K562 (cell line): ENCODE results near the gene CACTIN. TPM values are rescaled to one million over a fixed set of nuclear protein-coding genes. Genes with fewer than 3 reads are reported as not detected.

Experiments
- ATAC-seq: fragments of 200-7000 bp; cut with Tn5 transposase; 3 replicates; pipeline ENCODE4 v1.9.1; 2020; ENCODE audit warnings: moderate library complexity
- BruUV-seq: library from RNA; stranded (reverse); fragments of 400-500 nt; replicated peaks from 2 replicates; lab custom pipeline; 2021; lab: Mats Ljungman, UMichigan
- CTCF ChIA-PET: fragments of 300-600 bp; formaldehyde crosslinking; extraction: SDS; loops from one replicate; lab custom pipeline; 2021; ENCODE audit warnings: low intra/inter-chr PET ratio; lab: Yijun Ruan, JAX
- POLR2A ChIA-PET: fragments of 300-600, 350-650 bp; sonication (Branson Sonifier 250); formaldehyde crosslinking; extraction: SDS; loops from one replicate; lab custom pipeline; 2021; ENCODE audit warnings: antibody characterized with exemption, inconsistent platforms; lab: Yijun Ruan, JAX
- DNase-seq, 4 experiments: peaks; one replicate each; pipeline versions ENCODE4 v3.0.0 to v3.0.0-alpha.2; 2011 to 2018; ENCODE audit warnings: low spot score in 3 of 4, mixed read lengths in 3 of 4; ENCODE audit errors: extremely low read depth in 1 of 4
- FAIRE-seq: peaks from 2 replicates; lab custom pipeline; 2011; peaks lifted over from hg19 to GRCh38; lab: Jason Lieb, UNC
- H2AFZ ChIP-seq: 2 replicates; pipeline ENCODE4 v1.6.0; 2011; ENCODE audit warnings: low read depth, low read length, control low read depth, inconsistent platforms
- H3K27ac ChIP-seq: fragments of 200-600 bp; 3 replicates; pipeline ENCODE4 v1.8.0; 2011; ENCODE audit warnings: low read depth, mild to moderate bottlenecking, control low read depth, inconsistent platforms, low read length, moderate library complexity, mixed read lengths; ENCODE audit errors: extremely low read depth
- H3K27me3 ChIP-seq, 2 experiments: fragments of 300-600 bp in 1 of 2; 2 replicates in 1 of 2; 3 replicates in 1 of 2; pipeline versions ENCODE4 v1.6.0 to v1.8.0; 2011; ENCODE audit warnings: inconsistent platforms in 2 of 2, low read length in 2 of 2, mild to moderate bottlenecking in 1 of 2, mixed read lengths in 1 of 2, moderate library complexity in 1 of 2; ENCODE audit not compliant: control insufficient read depth in 2 of 2, insufficient read depth in 2 of 2
- H3K36me3 ChIP-seq: fragments of 300-600 bp; 3 replicates; pipeline ENCODE4 v1.8.0; 2011; ENCODE audit warnings: mild to moderate bottlenecking, low read length, inconsistent platforms; ENCODE audit not compliant: control insufficient read depth, insufficient read depth
- H3K4me1 ChIP-seq, 2 experiments: fragments of 200-600 bp in 1 of 2; replicated peaks in 1 of 2; 2 replicates in 1 of 2; 3 replicates in 1 of 2; pipeline versions ENCODE4 v1.5.1 to v1.8.0; 2011; ENCODE audit warnings: inconsistent platforms in 2 of 2, low read length in 2 of 2, mild to moderate bottlenecking in 1 of 2, mixed read lengths in 1 of 2, moderate library complexity in 1 of 2; ENCODE audit not compliant: control insufficient read depth in 2 of 2, insufficient read depth in 2 of 2
- H3K4me2 ChIP-seq: 2 replicates; pipeline ENCODE4 v1.6.1; 2011; ENCODE audit warnings: low read length, control low read depth, inconsistent platforms, mixed read lengths; ENCODE audit not compliant: insufficient read depth
- H3K4me3 ChIP-seq: fragments of 200-600 bp; sonication (generic), shearing (Covaris generic); 2 replicates; pipeline ENCODE4 v1.5.1; 2016; ENCODE audit warnings: control low read depth, inconsistent platforms
- H3K79me2 ChIP-seq: fragments of 200-600 bp; 3 replicates; pipeline ENCODE4 v1.8.0; 2011; ENCODE audit warnings: low read length, inconsistent platforms; ENCODE audit not compliant: control insufficient read depth, insufficient read depth
- H3K9ac ChIP-seq, 2 experiments: 2 replicates each; pipeline versions ENCODE4 v1.6.0 to v1.6.1; 2011; ENCODE audit warnings: low read depth in 2 of 2, low read length in 2 of 2, control low read depth in 1 of 2, inconsistent platforms in 1 of 2, mild to moderate bottlenecking in 1 of 2, mixed read lengths in 1 of 2; ENCODE audit not compliant: insufficient read depth in 1 of 2
- H3K9me1 ChIP-seq: one replicate; pipeline ENCODE4 v1.6.0; 2011; ENCODE audit warnings: inconsistent platforms, mild to moderate bottlenecking, low read length, moderate library complexity; ENCODE audit not compliant: control insufficient read depth, insufficient read depth
- H3K9me3 ChIP-seq: replicated peaks from 2 replicates; pipeline ENCODE4 v1.5.1; 2011; ENCODE audit warnings: low read depth, low read length, inconsistent platforms; ENCODE audit not compliant: control insufficient read depth, insufficient read depth
- H4K20me1 ChIP-seq: replicated peaks from 2 replicates; pipeline ENCODE4 v1.6.1; 2011; ENCODE audit warnings: low read length, inconsistent platforms, mixed read lengths; ENCODE audit not compliant: control insufficient read depth, insufficient read depth
- MAFG ChIP-seq: fragments of 450-650 bp; conservative IDR thresholded peaks from 2 replicates; pipeline ENCODE4 v1.6.1; 2016; ENCODE audit warnings: missing genetic modification characterization, missing compliant biosample characterization
- POLR2G ChIP-seq: fragments of 200-400 bp; formaldehyde crosslinking; IDR thresholded peaks from 2 replicates; pipeline ENCODE4 v1.6.1; 2017; ENCODE audit warnings: low read depth, mild to moderate bottlenecking, antibody characterized with exemption, low read length, moderate library complexity
- SIN3A ChIP-seq, 2 experiments: fragments of 150-350 bp in 1 of 2; IDR thresholded peaks; 2 replicates each; pipeline ENCODE4 v1.6.1; 2011 to 2016; ENCODE audit warnings: borderline replicate concordance in 2 of 2, low read depth in 2 of 2, low read length in 2 of 2, mild to moderate bottlenecking in 2 of 2, moderate library complexity in 2 of 2; ENCODE audit not compliant: control insufficient read depth in 1 of 2
- ZBTB34 ChIP-seq: fragments of 250-450 bp; sonication (Bioruptor Pico); IDR thresholded peaks from 2 replicates; pipeline ENCODE4 v1.8.0; 2021; ENCODE audit warnings: mild to moderate bottlenecking, moderate library complexity
- ZFX ChIP-seq: sonication (generic); formaldehyde crosslinking; IDR thresholded peaks from 2 replicates; pipeline ENCODE4 v1.8.0; 2022; ENCODE audit warnings: mild to moderate bottlenecking, missing genetic modification reagents, moderate library complexity
- WGBS: fragments of 100-300 bp; shearing (Covaris generic); methylation state at CpG from one replicate; pipeline ENCODE4 v1.1.6; 2016; ENCODE audit warnings: low coverage, mixed read lengths; ENCODE audit not compliant: insufficient coverage; ENCODE audit errors: missing lambda C conversion rate; 5-methylcytosine and 5-hydroxymethylcytosine counted together
- in situ Hi-C: fragments of 300-500 bp; cut with MboI; formaldehyde crosslinking; loops from 4 replicates; pipeline ENCODE4 v1.15.0; 2018; ENCODE audit warnings: inconsistent platforms, mixed read lengths
- intact Hi-C: fragments of 100-400 bp; cut with micrococcal nuclease; formaldehyde crosslinking; loops from 2 replicates; pipeline ENCODE4 v1.14.2; 2022
- polyA plus RNA-seq, 8 experiments: library from polyadenylated mRNA; depleted of rRNA in 4 of 8; stranded (reverse) in 5 of 8; unstranded in 3 of 8; fragments of >200 nt; fragmentation: Nextera tagmentation in 2 of 8; fragmentation: Illumina TruSeq in 1 of 8; extraction: Ambion mirVana in 2 of 8; extraction: Trizol in 1 of 8; gene quantifications; 2 replicates each; pipeline versions ENCODE4 v1.2.1 to v1.2.3, GENCODE V29; 2011 to 2014; ENCODE audit warnings: inconsistent platforms in 1 of 8, missing spikeins in 1 of 8
- total RNA-seq, 7 experiments: library from RNA; depleted of rRNA in 6 of 7; stranded (reverse); fragments of >200 nt in 6 of 7; fragmentation: Illumina TruSeq in 2 of 7; extraction: Trizol in 2 of 7; gene quantifications; 2 replicates each; pipeline versions ENCODE4 v1.2.1 to v1.2.3, GENCODE V29; 2011 to 2021; ENCODE audit warnings: low replicate concordance in 1 of 7

The CACTIN gene
- total and polyA plus RNA-seq, 9 of the 15 experiments (the other 6 are each of a cell fraction or from before 2014, with no cell fraction given), result 0.15 to 49.2 (median 15.0) TPM

- H3K27me3 ChIP-seq, result no peaks in the 10 kb centered on the region
- no peak overlapping the region; the same call in 2 of the 3 replicates for H3K27ac ChIP-seq
- FAIRE-seq (no peak), ATAC-seq (no peak), DNase-seq (no peak)
- no peak for TF ChIP-seq ZBTB34
- peak; percentile 44 for TF ChIP-seq POLR2G
- no peak for TF ChIP-seq MAFG
- no peak for TF ChIP-seq SIN3A (IDR thresholded peaks at IDR 0.05; ENCODE audit: borderline replicate concordance in 2 of 2, control insufficient read depth in 1 of 2, low read depth in 2 of 2, low read length in 2 of 2)
- 0 out of 2 replicates have a peak, but pooled peaks have one; percentile 8 for TF ChIP-seq ZFX (CRISPR knock-in tag)
- peaks cover 6% of the 10 kb centered on the region; the same call in 1 of the 3 replicates for H3K36me3 ChIP-seq
- no peaks in the 10 kb centered on the region for H4K20me1 ChIP-seq
- H3K79me2 ChIP-seq, result peaks cover 46% of the 10 kb centered on the region
- no TSS peak for BruUV-seq
- in situ Hi-C loops (no loop called here), intact Hi-C loops (no loop called here)
- H2AFZ ChIP-seq, result no peak overlapping the region
- H3K9me1 ChIP-seq, result no peaks in the 10 kb centered on the region
- H3K9me3 ChIP-seq, result no peaks in the 10 kb centered on the region
- peak overlapping the region in 1 of 2 experiments; percentile 56; a peak in 1 of 4 replicates for H3K9ac ChIP-seq
- H3K4me2 ChIP-seq, result no peak overlapping the region
- peaks cover 34 to 61% of the 10 kb centered on the region in 2 experiments for H3K4me1 ChIP-seq
- POLR2A ChIA-PET, result interaction anchor here (1.2 to 2.0 kb wide), 2 partner anchors 21 to 23 kb away, joined by 3 to 8 read pairs; no protein-coding TSS in a partner anchor
- WGBS, result 89% methylated on average over 30 of the region's 34 CpGs
- no peak overlapping the region for H3K4me3 ChIP-seq
- CTCF ChIA-PET, result no interaction called here
Measured at GRCh38 chr19:3673506-3674439, 47.2 kb upstream of the CACTIN start.
